HUES64 (cell line): Measurements from ENCODE around the gene ADAMTS17.

Experiments
- H3K27ac ChIP-seq: 2 replicates; pipeline ENCODE4 v1.7.0; 2013; ENCODE audit warnings: low read depth, low read length, inconsistent platforms
- H3K27me3 ChIP-seq: 2 replicates; pipeline ENCODE4 v1.6.1; 2013; ENCODE audit warnings: mild to moderate bottlenecking, low read length; ENCODE audit not compliant: insufficient read depth
- H3K36me3 ChIP-seq: 2 replicates; pipeline ENCODE4 v1.6.1; 2013; ENCODE audit warnings: mild to moderate bottlenecking, low read length; ENCODE audit not compliant: insufficient read depth
- H3K4me1 ChIP-seq: 2 replicates; pipeline ENCODE4 v1.6.1; 2013; ENCODE audit warnings: mild to moderate bottlenecking, low read length, moderate library complexity; ENCODE audit not compliant: insufficient read depth
- H3K4me3 ChIP-seq: 2 replicates; pipeline ENCODE4 v1.5.1; 2013; ENCODE audit warnings: mild to moderate bottlenecking, low read length, moderate library complexity
- H3K9ac ChIP-seq: 2 replicates; pipeline ENCODE4 v1.6.1; 2013; ENCODE audit warnings: mild to moderate bottlenecking, low read depth, low read length
- H3K9me3 ChIP-seq: 2 replicates; pipeline ENCODE4 v1.6.1; 2013; ENCODE audit warnings: low read depth, low read length; ENCODE audit not compliant: insufficient read depth
- WGBS: fragments of 150-250, 120-280 bp; methylation state at CpG from one replicate; pipeline ENCODE4 v1.1.7; 2013; ENCODE audit warnings: missing lambda C conversion rate; 5-methylcytosine and 5-hydroxymethylcytosine counted together

Gene ADAMTS17

DNA sequence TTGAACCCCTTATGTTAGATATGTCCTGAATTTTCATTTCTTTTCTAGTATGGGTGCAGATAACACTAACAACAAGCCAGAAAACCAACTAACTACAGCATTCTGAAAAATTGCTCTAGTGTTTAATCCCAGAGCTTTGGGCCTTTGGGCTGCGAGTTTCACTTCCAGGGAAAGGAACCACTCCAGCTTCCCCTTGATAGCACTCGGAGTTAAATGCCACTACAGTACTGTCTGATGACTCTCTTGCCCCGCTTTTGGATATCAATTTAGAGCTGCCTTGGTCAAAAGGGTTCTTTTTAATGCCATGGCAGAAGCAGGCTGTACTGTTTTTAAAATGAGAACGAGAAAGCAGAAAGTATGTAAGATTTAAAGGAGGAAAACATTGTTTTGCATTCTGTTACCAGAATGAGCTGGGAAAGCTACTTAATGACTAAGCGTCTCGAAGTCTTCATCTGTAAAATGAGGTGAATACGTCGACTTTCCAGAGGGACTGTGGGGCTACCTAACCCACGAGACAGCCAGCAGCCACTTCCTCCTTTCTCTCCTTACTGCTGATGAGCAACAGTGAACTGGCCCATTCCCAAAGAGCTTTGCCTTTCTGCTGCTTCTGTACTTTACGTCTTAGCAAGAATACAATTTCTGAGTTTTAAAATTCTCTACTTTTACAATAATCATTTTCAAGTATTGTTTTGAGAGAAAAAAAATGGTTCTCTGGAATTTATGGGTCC, 309.3 kb downstream of the ADAMTS17 start:
- no peak overlapping the region for H3K27ac ChIP-seq
- 91% methylated on average over 10 of the region's 10 CpGs for WGBS
- no peaks in the 10 kb centered on the region for H3K4me1 ChIP-seq

DNA sequence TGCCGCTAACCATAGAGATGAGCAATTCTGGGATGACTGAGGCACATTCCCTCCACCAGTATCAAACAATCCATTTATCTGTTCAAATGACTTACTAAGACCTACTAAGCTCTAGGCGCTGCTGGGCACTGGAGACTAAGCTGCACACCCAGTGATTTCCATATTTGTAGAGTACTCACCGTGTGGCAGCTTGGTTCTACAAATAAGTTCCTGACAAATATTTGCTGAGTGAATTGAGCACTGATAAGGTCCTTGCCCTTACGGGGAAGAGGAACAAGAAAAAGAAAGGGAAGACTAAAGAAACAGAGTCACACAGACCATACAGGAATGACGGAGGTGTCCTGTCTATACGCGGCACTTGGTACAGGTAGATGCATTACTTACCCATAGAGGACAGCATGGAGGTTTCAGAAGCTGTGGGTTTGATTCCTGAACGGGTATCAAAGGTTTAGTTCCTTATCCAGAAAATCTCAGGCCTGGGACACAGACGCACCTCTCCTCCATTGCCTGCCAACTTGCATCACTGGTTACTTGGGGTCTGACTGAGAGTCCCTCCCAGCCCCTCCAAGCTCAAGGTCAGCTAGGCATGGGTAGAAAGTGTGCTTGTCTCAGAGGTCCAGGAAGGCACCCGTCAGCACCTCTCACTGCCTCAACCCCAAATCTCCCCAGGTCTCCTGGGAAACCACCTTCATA, 310.0 kb downstream of the ADAMTS17 start:
- Histone ChIP-seq H3K27me3 (no peaks in the 10 kb centered on the region), H3K4me1 (no peaks in the 10 kb centered on the region), H3K9me3 (peaks cover 10% of the 10 kb centered on the region; the same call in 1 of the 2 replicates), H3K36me3 (no peaks in the 10 kb centered on the region), H3K27ac (no peak overlapping the region), H3K4me3 (no peak overlapping the region), H3K9ac (no peak overlapping the region)
- 90% methylated on average over 10 of the region's 10 CpGs for WGBS

More for the DNA sequence above, 309.3 kb downstream of the ADAMTS17 start:
- H3K27me3 ChIP-seq: no peaks in the 10 kb centered on the region
- no peak overlapping the region for H3K9ac ChIP-seq
- H3K4me3 ChIP-seq: no peak overlapping the region
- no peaks in the 10 kb centered on the region for H3K36me3 ChIP-seq
- H3K9me3 ChIP-seq: peaks cover 7% of the 10 kb centered on the region; the same call in 1 of the 2 replicates

DNA sequence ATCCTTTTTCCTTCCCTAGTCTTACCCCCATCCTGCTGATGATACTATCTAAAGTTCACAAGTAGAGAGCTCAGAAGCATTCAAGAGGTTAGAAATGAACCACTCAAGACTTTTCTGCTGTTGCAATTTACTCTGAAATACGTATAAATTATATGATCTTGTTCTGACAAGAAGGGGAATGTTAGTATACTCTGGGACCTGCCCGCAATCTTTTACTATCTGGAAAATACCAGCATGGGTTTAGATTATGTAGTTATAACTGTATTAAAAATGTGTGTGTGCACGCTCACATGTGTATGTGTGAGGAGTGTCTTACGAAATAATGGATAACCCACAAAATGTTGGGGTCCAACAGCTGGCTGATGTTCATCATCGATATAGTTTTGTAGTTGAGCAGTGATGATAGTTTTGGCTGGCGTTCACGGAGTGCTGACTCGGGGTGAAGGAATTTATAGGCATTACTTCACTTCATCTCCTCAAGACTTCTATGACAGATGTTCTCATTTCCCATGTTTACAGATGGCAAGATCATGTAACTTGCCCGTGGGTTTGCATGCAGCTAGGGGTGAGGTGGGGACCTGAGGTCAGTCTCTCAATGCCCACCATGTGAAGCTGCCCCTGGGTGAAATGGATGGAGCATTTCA, 311.1 kb downstream of the ADAMTS17 start:
- H3K27me3 ChIP-seq: no peaks in the 10 kb centered on the region
- peaks cover 10% of the 10 kb centered on the region; the same call in 1 of the 2 replicates for H3K9me3 ChIP-seq
- H3K4me1 ChIP-seq: no peaks in the 10 kb centered on the region
- 98% methylated on average over 9 of the region's 9 CpGs for WGBS
- H3K27ac ChIP-seq: no peak overlapping the region
- H3K4me3 ChIP-seq: no peak overlapping the region
- H3K36me3 ChIP-seq: no peaks in the 10 kb centered on the region
- no peak overlapping the region for H3K9ac ChIP-seq

DNA sequence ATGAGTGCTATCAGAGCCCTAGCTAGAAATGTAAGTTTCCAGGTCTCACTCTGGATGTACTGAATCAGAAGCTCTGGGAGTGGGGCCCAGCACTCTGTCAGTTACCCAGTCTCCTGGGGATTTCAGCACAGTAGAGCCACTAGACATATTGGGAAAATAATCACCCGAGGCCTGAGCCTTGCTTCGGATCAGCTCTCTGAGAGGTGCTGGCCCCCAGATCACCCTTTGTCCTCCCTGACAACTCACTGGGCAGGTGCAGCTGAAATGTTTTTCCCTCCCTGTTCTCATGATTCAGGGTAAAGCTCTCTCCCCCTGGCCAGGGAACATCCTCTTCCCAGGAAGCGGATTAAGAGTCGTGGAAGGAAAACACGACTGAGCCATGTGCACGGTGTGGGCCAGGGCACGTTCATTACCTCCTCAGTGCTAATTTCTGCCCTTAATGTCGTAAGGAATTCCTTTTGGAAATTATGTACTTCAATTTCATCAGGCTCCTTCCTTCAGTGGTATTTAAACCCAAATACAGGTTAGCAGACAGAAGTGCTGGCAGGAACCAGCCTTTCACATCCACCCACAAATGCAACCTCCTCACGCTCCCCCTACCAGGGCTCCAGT, 311.8 kb downstream of the ADAMTS17 start:
- Histone ChIP-seq H3K4me3 (no peak overlapping the region), H3K9ac (no peak overlapping the region), H3K9me3 (peaks cover 10% of the 10 kb centered on the region; the same call in 1 of the 2 replicates), H3K36me3 (no peaks in the 10 kb centered on the region), H3K27ac (no peak overlapping the region), H3K4me1 (no peaks in the 10 kb centered on the region), H3K27me3 (no peaks in the 10 kb centered on the region)
- 92% methylated on average over 9 of the region's 9 CpGs for WGBS

DNA sequence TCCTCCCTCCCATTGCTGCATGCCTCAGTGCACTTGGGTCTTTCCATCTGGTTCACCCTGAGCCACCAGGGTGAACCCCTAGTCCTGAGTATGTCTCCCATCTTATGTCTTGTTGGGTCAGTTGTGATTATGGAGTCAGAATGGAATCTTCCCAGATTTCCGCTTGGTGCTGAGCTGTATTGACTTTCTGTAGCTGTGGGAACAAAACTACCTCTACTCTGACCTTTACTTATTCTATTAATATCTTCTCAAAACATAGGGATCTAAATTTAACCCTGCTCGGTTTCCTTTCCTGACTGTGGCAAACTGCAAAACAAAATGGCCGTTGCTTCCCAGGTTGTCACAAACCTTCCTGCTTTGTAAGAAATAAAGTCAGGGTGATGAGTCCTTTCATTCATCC, 312.7 kb downstream of the ADAMTS17 start:
- H3K27me3 ChIP-seq: no peaks in the 10 kb centered on the region
- H3K36me3 ChIP-seq: no peaks in the 10 kb centered on the region
- no peak overlapping the region for H3K9ac ChIP-seq
- 100% methylated on average over 3 of the region's 3 CpGs for WGBS
- no peaks in the 10 kb centered on the region for H3K4me1 ChIP-seq
- H3K9me3 ChIP-seq: peaks cover 10% of the 10 kb centered on the region; the same call in 1 of the 2 replicates
- H3K4me3 ChIP-seq: no peak overlapping the region
- H3K27ac ChIP-seq: no peak overlapping the region

DNA sequence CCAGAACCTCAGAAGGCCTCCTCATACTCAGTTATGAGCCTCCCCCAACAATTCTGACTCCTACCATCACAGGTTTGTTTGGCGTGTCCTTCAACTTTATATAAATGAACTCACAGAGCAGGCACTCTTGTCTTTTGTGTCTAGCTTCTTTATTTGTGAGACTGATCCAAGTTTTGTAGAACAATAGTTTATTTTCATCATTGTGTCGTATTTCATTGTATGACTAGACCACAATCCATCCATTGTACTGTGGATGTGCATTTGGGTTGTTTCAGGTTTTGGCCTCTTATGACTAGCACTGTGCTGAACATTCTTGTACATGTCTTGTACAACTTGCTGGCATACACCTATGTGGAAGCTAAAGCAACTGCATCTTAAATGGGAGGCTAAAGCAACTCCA, 315.7 kb downstream of the ADAMTS17 start:
- peaks cover 10% of the 10 kb centered on the region; the same call in 1 of the 2 replicates for H3K9me3 ChIP-seq
- H3K4me3 ChIP-seq: no peak overlapping the region
- no peak overlapping the region for H3K27ac ChIP-seq
- H3K27me3 ChIP-seq: no peaks in the 10 kb centered on the region
- H3K4me1 ChIP-seq: no peaks in the 10 kb centered on the region
- WGBS: 89% methylated on average over 2 of the region's 2 CpGs
- no peak overlapping the region for H3K9ac ChIP-seq
- no peaks in the 10 kb centered on the region for H3K36me3 ChIP-seq

DNA sequence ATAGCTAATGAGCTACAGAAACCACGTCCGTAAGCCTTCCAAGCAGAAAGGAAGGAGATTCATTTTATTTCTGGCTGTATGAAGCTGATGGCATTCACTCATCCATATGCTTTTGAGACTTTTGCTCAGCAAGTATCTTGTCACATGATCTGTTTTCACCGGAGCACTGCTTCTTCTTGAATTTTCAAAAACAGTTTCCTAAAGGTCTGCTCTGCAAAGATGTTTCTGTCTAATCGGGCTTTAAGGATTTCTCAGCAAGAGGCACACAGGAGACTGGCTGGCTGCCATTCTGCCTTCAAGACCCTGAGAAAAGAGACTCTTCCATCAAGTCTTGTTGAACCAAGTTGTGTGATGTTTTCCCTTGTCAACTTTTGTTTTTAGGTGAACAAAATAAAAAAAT, 319.0 kb downstream of the ADAMTS17 start:
- no peak overlapping the region for H3K4me3 ChIP-seq
- H3K36me3 ChIP-seq: no peaks in the 10 kb centered on the region
- WGBS: 92% methylated on average over 4 of the region's 4 CpGs
- peaks cover 6% of the 10 kb centered on the region; the same call in 1 of the 2 replicates for H3K4me1 ChIP-seq
- H3K27me3 ChIP-seq: no peaks in the 10 kb centered on the region
- H3K27ac ChIP-seq: no peak overlapping the region
- no peak overlapping the region for H3K9ac ChIP-seq
- peaks cover 6% of the 10 kb centered on the region; the same call in 1 of the 2 replicates for H3K9me3 ChIP-seq

DNA sequence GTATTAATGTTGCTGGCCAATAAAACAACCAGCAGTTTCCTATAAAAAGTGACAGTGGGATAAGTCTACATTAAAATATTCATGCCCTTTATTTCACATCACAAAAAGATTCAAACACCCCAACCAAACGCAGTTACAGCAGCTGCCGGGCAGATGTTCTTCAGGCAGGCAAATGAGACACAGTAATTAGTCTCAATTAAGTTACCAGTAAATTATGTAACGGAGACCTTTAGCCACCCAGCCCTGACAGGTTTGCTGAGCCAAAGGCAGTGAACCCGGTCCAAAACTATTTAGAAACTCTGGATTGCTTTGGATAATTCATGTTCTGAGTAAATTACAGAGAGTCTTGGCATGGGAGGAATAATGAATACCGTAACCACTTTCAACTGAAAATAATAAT, 319.4 kb downstream of the ADAMTS17 start:
- H3K27me3 ChIP-seq: no peaks in the 10 kb centered on the region
- H3K9me3 ChIP-seq: peaks cover 2% of the 10 kb centered on the region; the same call in 1 of the 2 replicates
- no peak overlapping the region for H3K9ac ChIP-seq
- no peak overlapping the region for H3K27ac ChIP-seq
- peaks cover 6% of the 10 kb centered on the region; the same call in 1 of the 2 replicates for H3K4me1 ChIP-seq
- 91% methylated on average over 4 of the region's 5 CpGs for WGBS
- no peaks in the 10 kb centered on the region for H3K36me3 ChIP-seq
- no peak overlapping the region for H3K4me3 ChIP-seq

DNA sequence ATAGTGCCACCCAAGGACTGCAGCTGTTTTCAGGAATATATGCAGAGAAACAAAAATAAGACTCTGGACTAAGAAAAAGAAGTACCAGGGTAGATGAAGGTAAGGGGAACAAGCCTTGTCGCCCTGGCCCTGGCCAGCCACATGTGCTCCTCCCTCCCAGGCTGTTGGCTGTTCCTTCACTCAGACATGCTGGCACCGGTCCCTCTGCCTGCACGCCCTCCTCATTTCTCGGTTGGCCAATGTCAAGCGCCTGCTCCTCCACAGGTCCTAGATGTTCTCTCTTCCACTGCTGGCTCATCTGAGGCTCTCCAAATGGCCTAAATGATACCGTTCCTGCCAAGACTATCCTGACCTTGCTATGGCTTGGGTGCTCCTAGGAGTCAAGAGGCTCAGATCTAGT, 320.1 kb downstream of the ADAMTS17 start:
- Histone ChIP-seq H3K9ac (no peak overlapping the region), H3K4me3 (no peak overlapping the region), H3K36me3 (no peaks in the 10 kb centered on the region), H3K4me1 (peaks cover 6% of the 10 kb centered on the region; the same call in 1 of the 2 replicates), H3K27ac (no peak overlapping the region), H3K9me3 (0 out of 2 replicates have a peak, but pooled peaks cover 3% of the 10 kb centered on the region), H3K27me3 (no peaks in the 10 kb centered on the region)
- 95% methylated on average over 6 of the region's 6 CpGs for WGBS

DNA sequence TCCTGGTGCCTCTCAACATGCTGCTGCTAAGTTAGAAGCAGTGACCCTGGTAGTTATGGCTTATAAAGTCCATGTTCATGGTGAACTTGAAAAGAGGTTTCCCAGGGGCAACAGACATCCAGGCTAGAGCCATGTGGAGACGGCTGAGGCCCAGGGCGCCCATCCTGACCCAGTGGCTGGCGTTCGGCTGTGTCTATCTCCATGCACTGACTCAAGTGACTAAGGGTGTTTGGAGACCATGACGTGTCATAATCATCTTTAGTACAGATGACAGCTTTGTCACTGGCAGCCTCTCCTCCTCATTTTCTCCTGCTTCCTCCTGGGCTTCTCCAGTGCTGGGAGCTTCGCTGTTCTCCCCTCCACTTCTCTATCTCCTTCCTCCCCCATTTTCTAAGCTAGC, 321.2 kb downstream of the ADAMTS17 start:
- H3K9me3 ChIP-seq: 0 out of 2 replicates have a peak, but pooled peaks cover 3% of the 10 kb centered on the region
- 87% methylated on average over 6 of the region's 6 CpGs for WGBS

More for the DNA sequence above, 321.2 kb downstream of the ADAMTS17 start:
- Histone ChIP-seq H3K4me1 (peaks cover 6% of the 10 kb centered on the region; the same call in 1 of the 2 replicates), H3K9ac (no peak overlapping the region), H3K4me3 (no peak overlapping the region), H3K27me3 (no peaks in the 10 kb centered on the region), H3K36me3 (no peaks in the 10 kb centered on the region), H3K27ac (no peak overlapping the region)
